ENCODE data around the gene MGAT4D.
"Not testable (repeated sequence)": the region's sequence is repeated elsewhere in the genome, so short reads cannot be mapped to it uniquely, and the experiment has no call there.

The MGAT4D gene

GRCh38 chr4:140427919-140428471, 70.1 kb downstream of the MGAT4D start:
- DNase-seq, result no peak

GRCh38 chr4:140427106-140427918, 70.8 kb downstream of the MGAT4D start, which contains the start of gene CLGN:
TSS of gene CLGN (minus strand) at chr4:140427648. CDS start at chr4:140413078, 14,570 bp downstream.
- DNase-seq, result peak; percentile 15

- DNase-seq, result no peak
These were observed 71.4 kb downstream of the MGAT4D start for GRCh38 chr4:140426610-140427105.

GRCh38 chr4:140423106-140423505, 75.0 kb downstream of the MGAT4D start:
- DNase-seq, result no peak

GRCh38 chr4:140413130-140413969, 84.7 kb downstream of the MGAT4D start:
- not testable (repeated sequence) for DNase-seq

- no peak for DNase-seq
These were observed 89.1 kb downstream of the MGAT4D start for GRCh38 chr4:140408974-140409373.

GRCh38 chr4:140406292-140406691, 91.8 kb downstream of the MGAT4D start:
- no peak for DNase-seq

GRCh38 chr4:140400111-140400510, 98.0 kb downstream of the MGAT4D start:
- DNase-seq, result no peak

GRCh38 chr4:140395668-140396067, 102.4 kb downstream of the MGAT4D start:
- DNase-seq, result no peak
